Vagina (tissue), 2 donors: Measurements from ENCODE around the gene ZNF48. TPM values are rescaled to one million over a fixed set of nuclear protein-coding genes. Genes with fewer than 3 reads are reported as not detected.

Experiments
- DNase-seq, 2 donors: peaks; one replicate each; pipeline ENCODE4 v3.0.0-alpha.2; 2017; ENCODE audit errors: extremely low spot score in 2 of 2
- H3K27ac ChIP-seq: fragments of 200-600 bp; sonication (generic); one replicate; pipeline ENCODE4 v1.5.1; 2019
- H3K27me3 ChIP-seq: fragments of 200-600 bp; sonication (generic); one replicate; pipeline ENCODE4 v1.5.1; 2019
- H3K36me3 ChIP-seq, 2 donors: fragments of 200-600 bp; sonication (generic); one replicate each; pipeline ENCODE4 v1.5.1; 2017 to 2019
- H3K4me1 ChIP-seq: fragments of 200-600 bp; sonication (generic); one replicate; pipeline ENCODE4 v1.5.1; 2019
- H3K4me3 ChIP-seq, 2 donors: fragments of 200-600 bp; sonication (generic); 1 replicate in 1 of 2; 2 replicates in 1 of 2; pipeline ENCODE4 v1.5.1; 2016 to 2019
- H3K9me3 ChIP-seq: fragments of 200-600 bp; sonication (generic); one replicate; pipeline ENCODE4 v1.5.1; 2019
- POLR2A ChIP-seq, 2 donors: fragments of 450-650 bp; IDR thresholded peaks; one replicate each; pipeline ENCODE4 v1.6.1; 2017; ENCODE audit warnings: antibody characterized with exemption in 2 of 2, mild to moderate bottlenecking in 2 of 2, moderate library complexity in 2 of 2
- POLR2AphosphoS5 ChIP-seq, 2 donors: sonication (generic); formaldehyde crosslinking; IDR thresholded peaks; one replicate each; pipeline ENCODE4 v1.9.0; 2017; ENCODE audit warnings: antibody characterized with exemption in 2 of 2, mild to moderate bottlenecking in 2 of 2, low read depth in 1 of 2; ENCODE audit not compliant: insufficient read depth in 1 of 2
- intact Hi-C: fragments of 100-400 bp; cut with DNase I; formaldehyde crosslinking; loops from one replicate; pipeline ENCODE4 v1.15.1; 2023
- total RNA-seq: library from RNA; depleted of rRNA; stranded (reverse); fragments of >200 nt; gene quantifications from one replicate; pipeline ENCODE4 v1.2.3, GENCODE V29; 2016
- TF ChIP-seq, protein P1 (sequence below), 3 experiments: fragments of 450-650 bp in 2 of 3; fragments of 200-600 bp in 1 of 3; sonication (generic) in 1 of 3; IDR thresholded peaks; one replicate each; pipeline ENCODE4 v1.5.1; 2017 to 2019; ENCODE audit warnings: antibody characterized with exemption in 3 of 3, mild to moderate bottlenecking in 2 of 3, moderate library complexity in 2 of 3

Gene ZNF48
- total RNA-seq, 1 donor from 2014 or later: 3.4 TPM

DNA sequence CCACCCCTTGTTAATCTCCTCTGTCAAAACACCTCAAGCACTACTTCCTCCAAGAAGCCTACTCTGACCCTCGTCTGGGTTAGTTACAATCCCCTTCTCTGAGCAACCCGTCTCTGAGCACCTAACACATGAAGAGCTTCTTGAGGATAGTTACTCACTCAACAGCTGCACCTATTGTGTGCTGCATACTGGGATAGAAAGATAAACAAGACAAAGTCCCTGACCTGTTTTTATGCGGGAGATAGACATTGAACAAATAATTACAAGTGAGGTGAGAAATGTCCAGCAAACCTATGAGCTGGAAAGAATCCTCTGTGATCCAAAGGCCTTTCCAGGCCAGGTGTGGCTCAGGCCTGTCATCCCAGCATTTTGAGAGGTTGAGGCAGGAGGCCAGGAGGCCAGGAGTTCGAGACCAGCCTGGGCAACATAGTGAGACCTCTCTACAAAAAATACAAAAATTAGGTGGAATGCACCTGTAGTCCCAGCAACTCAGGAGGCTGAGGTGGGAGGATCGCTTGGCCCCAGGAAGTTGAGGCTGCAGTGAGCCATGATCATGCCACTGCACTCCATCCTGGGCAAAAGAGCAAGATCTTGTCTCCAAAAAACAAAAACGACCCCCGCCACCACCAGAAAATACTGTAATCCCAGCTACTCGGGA lies 6.7 kb downstream of the ZNF48 start:
- TF ChIP-seq, protein P1, sequence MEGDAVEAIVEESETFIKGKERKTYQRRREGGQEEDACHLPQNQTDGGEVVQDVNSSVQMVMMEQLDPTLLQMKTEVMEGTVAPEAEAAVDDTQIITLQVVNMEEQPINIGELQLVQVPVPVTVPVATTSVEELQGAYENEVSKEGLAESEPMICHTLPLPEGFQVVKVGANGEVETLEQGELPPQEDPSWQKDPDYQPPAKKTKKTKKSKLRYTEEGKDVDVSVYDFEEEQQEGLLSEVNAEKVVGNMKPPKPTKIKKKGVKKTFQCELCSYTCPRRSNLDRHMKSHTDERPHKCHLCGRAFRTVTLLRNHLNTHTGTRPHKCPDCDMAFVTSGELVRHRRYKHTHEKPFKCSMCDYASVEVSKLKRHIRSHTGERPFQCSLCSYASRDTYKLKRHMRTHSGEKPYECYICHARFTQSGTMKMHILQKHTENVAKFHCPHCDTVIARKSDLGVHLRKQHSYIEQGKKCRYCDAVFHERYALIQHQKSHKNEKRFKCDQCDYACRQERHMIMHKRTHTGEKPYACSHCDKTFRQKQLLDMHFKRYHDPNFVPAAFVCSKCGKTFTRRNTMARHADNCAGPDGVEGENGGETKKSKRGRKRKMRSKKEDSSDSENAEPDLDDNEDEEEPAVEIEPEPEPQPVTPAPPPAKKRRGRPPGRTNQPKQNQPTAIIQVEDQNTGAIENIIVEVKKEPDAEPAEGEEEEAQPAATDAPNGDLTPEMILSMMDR (IDR thresholded peaks at IDR 0.05): no peak
- TF ChIP-seq POLR2A (IDR thresholded peaks at IDR 0.05): no peak
- no peak for TF ChIP-seq POLR2AphosphoS5 (IDR thresholded peaks at IDR 0.05; ENCODE audit: insufficient read depth in 1 of 2, low read depth in 1 of 2)
- no peak overlapping the region for H3K4me3 ChIP-seq
- H3K27ac ChIP-seq: no peak overlapping the region
- peaks cover 36% of the 10 kb centered on the region for H3K4me1 ChIP-seq
- no peak for DNase-seq
- H3K36me3 ChIP-seq: no peaks in the 10 kb centered on the region
- intact Hi-C loops: loop anchor here (10.0 kb wide), 1 partner anchor 337 kb away; the partner anchor contains the start of gene ALDOA
- no peaks in the 10 kb centered on the region for H3K9me3 ChIP-seq
- H3K27me3 ChIP-seq: no peaks in the 10 kb centered on the region

DNA sequence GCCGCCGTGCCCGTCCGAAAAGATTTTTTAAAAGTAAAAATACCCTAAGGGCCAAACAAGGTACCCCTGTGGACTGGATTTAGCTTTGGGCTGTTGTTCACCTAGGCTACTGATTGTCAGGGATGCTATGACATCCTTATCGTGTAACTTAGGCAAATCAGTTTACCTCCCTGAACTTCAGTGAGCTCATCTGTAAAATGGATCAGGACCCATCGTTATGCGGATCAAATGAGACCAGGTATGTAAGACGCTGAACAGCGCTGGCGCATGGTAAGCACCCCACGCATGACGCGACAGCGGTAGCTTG lies 11.5 kb downstream of the ZNF48 start:
- H3K27ac ChIP-seq: peak overlapping the region; percentile 79
- no peaks in the 10 kb centered on the region for H3K27me3 ChIP-seq
- H3K9me3 ChIP-seq: no peaks in the 10 kb centered on the region
- H3K36me3 ChIP-seq: peaks cover 0 to 5% of the 10 kb centered on the region in 2 donors
- no peak for DNase-seq
- H3K4me3 ChIP-seq: peak overlapping the region; percentile 73 to 74
- intact Hi-C loops: loop anchor here (10.0 kb wide), 1 partner anchor 342 kb away; the partner anchor contains the start of gene ALDOA
- H3K4me1 ChIP-seq: peaks cover 28% of the 10 kb centered on the region
- TF ChIP-seq, protein P1 (IDR thresholded peaks at IDR 0.05): no peak
- TF ChIP-seq POLR2A (IDR thresholded peaks at IDR 0.05) (no peak), POLR2AphosphoS5 (IDR thresholded peaks at IDR 0.05; ENCODE audit: insufficient read depth in 1 of 2, low read depth in 1 of 2) (no peak)

DNA sequence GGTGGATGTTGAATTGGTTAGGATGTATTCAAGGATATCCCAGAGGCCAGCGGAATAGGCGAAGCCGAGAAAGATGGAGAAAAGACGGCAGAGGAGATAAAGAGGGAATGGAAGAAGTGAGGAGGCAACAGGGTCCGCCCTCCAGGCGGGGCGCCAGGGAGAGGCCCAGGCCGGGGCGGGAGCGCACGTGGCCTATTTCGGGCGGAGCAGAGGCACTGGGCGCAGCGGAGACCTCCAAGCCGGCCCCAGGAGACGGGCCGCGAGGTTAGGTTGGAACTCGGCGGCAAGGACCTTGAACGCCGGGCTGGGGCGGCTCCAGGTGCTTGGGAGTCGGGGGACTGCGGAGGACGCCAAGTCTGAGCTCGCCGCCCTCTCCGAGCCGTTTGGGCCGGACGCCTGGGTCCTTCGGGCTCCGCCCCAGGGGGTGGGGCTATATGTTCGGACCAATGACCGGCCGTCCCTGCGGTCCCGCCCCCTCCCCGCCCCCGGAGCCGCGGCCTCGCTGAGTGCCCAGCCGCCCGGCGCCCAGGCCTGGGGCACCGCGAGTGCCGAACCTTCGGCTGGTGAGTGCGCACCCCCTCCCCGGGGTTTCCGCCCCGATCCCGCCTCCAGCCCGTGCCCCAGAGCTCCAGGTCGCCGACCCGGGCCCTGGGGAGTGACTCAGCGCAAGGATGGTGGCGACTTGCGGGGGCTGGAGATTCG lies 12.0 kb downstream of the ZNF48 start, which contains the start of gene ZNF771:
Gene ZNF771, plus strand, starts transcription at position 505 of the 702 bp plus-strand sequence. CDS start 448 bp downstream, outside the sequence.
- Histone ChIP-seq H3K4me3 (peak within 1 kb of the TSS; percentile 73 to 74), H3K36me3 (peaks cover 0 to 5% of the 10 kb centered on the region in 2 donors), H3K4me1 (peaks cover 28% of the 10 kb centered on the region), H3K27ac (peak within 1 kb of the TSS; percentile 79), H3K27me3 (no peaks in the 10 kb centered on the region), H3K9me3 (no peaks in the 10 kb centered on the region)
- DNase-seq: no peak
- intact Hi-C loops: loop anchor here (10.0 kb wide), 1 partner anchor 342 kb away; the partner anchor contains the start of gene ALDOA
- TF ChIP-seq, protein P1 (IDR thresholded peaks at IDR 0.05): no peak
- TF ChIP-seq POLR2A (IDR thresholded peaks at IDR 0.05): peak in 1 of 2 donors; percentile 27
- TF ChIP-seq POLR2AphosphoS5 (IDR thresholded peaks at IDR 0.05; ENCODE audit: insufficient read depth in 1 of 2, low read depth in 1 of 2): peak; percentile 67 to 93

DNA sequence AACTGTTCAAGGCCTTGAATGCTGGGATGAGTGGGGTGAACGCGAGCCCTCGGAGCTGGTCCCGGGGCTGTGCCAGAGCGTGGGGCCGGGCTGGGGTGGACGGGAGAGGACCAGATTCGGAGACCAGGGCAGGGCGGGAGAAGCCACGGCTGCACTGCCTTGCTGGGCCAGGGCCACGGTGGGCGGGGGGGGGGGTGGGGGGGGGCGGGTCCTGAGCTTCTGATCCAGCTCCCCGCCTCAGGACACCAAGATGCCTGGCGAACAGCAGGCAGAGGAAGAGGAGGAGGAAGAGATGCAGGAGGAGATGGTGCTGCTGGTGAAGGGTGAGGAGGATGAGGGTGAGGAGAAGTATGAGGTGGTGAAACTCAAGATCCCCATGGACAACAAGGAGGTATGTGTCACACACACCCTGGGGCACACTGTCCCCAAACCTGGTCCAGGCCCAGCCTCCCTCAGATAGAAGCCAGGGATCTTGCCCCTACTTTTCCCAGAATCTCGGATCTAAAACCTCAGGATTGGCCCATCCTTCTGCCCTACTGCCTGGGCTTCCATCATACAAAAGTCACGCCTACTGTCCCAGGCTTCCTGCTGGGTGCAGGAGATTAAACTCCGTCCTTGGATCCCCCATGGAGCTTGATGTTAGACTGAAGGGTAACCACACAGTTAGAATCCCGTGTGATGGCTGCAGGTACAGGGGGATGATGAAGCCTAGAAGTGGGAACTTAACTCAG lies 12.7 kb downstream of the ZNF48 start:
- H3K4me3 ChIP-seq: peak overlapping the region; percentile 73 to 74
- H3K27ac ChIP-seq: peak overlapping the region; percentile 79
- intact Hi-C loops: loop anchor here (10.0 kb wide), 1 partner anchor 343 kb away; the partner anchor contains the start of gene ALDOA
- no peaks in the 10 kb centered on the region for H3K27me3 ChIP-seq
- TF ChIP-seq, protein P1 (IDR thresholded peaks at IDR 0.05): no peak
- no peak for TF ChIP-seq POLR2A (IDR thresholded peaks at IDR 0.05)
- TF ChIP-seq POLR2AphosphoS5 (IDR thresholded peaks at IDR 0.05; ENCODE audit: insufficient read depth in 1 of 2, low read depth in 1 of 2): no peak
- peaks cover 0 to 5% of the 10 kb centered on the region in 2 donors for H3K36me3 ChIP-seq
- no peaks in the 10 kb centered on the region for H3K9me3 ChIP-seq
- DNase-seq: no peak
- H3K4me1 ChIP-seq: peaks cover 28% of the 10 kb centered on the region
